GM12874 (cell line): Measurements from ENCODE around the gene PPP1R16B.

Source experiments
- TF ChIP-seq, protein P1 (sequence below): IDR thresholded peaks from 2 replicates; pipeline ENCODE4 v1.5.1; 2011; ENCODE audit warnings: low read depth, mild to moderate bottlenecking, control low read depth, low read length, moderate library complexity; ENCODE audit not compliant: insufficient read depth

Gene PPP1R16B

DNA sequence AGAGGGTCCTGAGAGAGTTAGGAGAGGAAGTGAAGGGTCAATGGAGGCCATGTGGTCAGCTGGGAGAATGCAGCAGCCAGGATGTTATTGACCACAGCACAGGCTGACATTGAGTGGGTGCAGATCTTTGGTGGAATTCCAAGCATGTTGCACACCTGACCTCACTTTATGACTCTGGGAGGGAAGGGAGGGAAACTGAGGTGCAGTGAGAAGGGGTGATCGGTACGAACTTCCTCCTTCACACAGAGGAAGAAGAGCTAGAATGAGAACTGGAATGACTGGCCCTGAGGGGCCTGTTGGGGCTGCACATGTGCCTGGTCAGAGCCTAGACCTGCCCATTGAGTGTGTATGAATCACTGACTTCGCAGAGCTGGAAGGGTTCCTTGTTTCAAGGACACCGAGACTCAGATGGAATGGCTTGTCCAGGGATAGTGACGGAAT lies 130.5 kb downstream of the PPP1R16B start:
- TF ChIP-seq, protein P1, sequence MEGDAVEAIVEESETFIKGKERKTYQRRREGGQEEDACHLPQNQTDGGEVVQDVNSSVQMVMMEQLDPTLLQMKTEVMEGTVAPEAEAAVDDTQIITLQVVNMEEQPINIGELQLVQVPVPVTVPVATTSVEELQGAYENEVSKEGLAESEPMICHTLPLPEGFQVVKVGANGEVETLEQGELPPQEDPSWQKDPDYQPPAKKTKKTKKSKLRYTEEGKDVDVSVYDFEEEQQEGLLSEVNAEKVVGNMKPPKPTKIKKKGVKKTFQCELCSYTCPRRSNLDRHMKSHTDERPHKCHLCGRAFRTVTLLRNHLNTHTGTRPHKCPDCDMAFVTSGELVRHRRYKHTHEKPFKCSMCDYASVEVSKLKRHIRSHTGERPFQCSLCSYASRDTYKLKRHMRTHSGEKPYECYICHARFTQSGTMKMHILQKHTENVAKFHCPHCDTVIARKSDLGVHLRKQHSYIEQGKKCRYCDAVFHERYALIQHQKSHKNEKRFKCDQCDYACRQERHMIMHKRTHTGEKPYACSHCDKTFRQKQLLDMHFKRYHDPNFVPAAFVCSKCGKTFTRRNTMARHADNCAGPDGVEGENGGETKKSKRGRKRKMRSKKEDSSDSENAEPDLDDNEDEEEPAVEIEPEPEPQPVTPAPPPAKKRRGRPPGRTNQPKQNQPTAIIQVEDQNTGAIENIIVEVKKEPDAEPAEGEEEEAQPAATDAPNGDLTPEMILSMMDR, result no peak

DNA sequence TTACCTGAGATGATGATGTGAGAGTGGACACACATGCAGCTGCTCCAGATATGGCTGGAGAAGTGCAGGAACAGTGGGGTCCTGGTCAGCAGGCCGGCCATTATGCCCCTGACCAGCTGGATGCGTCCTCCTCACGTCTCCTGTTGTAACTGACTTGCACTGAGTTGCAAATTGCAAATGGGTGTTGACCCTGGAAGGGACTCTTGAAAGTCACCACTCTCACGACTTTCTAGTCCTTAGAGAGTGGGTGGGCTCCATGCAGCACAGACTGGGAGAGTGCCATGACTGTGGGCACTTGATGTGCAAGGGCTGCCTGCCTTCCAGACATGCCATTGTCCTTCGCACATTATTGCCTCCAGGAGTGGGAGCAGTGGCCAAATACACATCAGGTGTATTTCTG lies 131.5 kb downstream of the PPP1R16B start:
- TF ChIP-seq, protein P1, result no peak

DNA sequence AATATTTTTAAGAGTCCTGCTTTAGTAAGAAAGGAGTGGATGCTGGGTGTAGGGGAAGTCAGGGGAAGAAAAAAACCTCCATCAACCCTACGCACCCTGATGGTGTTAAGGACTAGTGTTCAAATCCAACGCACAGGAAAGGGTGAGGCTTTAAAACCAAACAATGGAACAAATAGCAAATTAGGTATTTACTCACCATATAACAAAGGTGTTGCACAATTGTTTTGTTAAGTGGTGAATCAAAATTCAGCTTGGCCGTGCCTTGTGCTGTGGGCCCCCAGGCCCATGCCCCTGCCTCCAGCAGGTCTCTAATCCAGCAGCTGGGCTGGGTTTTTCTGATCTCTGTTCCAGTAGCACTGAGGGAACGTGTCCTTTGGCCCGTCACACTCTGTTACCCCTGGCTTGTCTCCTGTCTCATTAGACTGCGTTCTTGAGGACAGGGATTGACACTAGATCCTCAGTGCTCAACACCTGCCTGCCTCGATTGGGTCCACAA lies 132.5 kb downstream of the PPP1R16B start:
- TF ChIP-seq, protein P1, result no peak

DNA sequence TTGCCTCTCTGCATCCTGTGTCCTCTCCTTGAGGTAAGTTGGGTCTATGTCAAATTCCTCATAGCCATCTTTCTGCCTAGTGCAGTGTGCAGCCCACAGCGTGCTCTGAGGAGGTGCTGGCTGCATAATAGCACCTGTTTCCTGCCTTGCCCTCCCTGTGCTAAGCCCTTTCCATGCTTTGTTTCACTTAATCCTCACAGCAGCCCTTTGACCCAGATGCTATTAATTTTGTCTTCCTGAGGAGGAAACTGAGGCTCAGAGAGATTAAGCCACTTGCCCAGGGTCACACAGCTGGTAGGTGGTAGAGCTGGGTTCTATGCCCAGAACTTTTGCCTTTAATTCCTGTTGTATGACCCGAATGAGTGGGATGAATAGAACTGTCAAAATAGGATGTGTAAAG lies 134.2 kb downstream of the PPP1R16B start:
- TF ChIP-seq, protein P1, result no peak

DNA sequence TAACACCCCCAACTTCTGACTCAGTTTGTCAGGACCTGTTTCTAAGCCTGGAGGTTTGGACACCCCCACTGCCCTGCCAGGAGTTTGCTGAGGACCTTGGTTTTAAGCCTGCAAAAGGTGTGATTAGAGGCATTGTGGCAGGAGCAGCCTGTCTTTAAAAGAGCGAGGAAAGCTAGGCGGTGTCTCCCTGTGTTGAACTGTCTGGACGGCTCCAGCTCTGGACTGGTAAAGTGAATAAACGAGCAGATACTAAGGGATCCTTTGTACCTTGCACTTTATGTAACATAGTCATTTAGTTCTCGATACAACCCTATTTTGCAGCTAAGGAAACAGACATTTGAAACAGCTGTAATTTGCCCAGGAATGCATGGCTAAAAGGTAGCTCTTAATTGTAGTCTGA lies 135.1 kb downstream of the PPP1R16B start:
- TF ChIP-seq, protein P1, result no peak

DNA sequence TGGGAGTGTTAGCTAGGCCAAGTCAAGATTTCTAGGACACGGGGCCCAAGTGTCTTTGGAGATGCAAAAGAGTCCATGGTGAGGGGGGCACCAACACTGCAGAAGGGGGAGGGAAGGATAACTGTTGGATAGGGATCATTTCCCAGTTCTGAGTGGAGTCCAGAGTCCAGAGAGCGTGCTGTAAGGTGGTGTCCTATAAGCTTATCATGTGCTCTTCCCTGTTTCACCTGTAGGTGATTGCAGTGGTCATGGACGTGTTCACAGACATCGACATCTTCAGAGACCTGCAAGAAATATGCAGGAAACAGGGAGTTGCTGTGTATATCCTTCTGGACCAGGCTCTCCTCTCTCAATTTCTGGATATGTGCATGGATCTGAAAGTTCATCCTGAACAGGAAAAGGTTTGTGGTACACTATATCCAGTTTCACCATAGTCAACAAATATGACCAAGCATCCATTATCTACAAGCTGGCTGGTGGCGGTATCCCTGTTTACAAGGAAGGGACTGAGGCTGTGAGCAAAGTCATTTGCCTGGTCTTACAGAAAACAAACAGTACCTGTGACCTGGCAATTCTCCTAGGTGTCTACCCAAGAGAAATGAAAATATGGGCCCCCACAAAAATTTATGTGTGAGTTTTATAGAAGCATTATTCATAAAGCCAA lies 136.4 kb downstream of the PPP1R16B start:
- TF ChIP-seq, protein P1, result no peak

DNA sequence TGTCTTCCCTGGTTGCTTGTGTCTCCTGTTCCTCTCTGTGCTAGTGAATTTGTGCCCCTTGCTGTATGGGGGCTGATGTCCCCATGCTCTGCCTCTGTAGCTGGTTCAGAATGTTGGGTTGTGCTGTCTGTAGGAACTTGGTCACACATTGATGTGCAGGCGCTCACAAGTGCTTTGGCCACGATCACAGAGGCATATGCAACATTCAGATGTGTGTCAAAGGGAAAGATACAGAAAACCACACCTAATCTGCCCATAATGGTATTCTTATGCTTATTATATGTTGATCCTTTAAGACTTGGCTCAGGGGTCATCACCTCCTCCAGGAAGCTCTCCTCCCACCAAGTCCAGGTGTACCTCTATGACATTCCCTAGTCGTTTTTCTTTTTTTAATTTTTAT lies 139.5 kb downstream of the PPP1R16B start:
- TF ChIP-seq, protein P1, result no peak
